Fibroblast of peridontal ligament (primary cell): ENCODE results near the gene ZNF786.
"Not testable (repeated sequence)": the region's sequence is repeated elsewhere in the genome, so short reads cannot be mapped to it uniquely, and the experiment has no call there.

ENCODE experiments used
- DNase-seq: peaks from one replicate; pipeline ENCODE4 v3.0.0-alpha.2; 2010; ENCODE audit errors: extremely low read depth

The ZNF786 gene

GRCh38 chr7:149090397-149091195 lies at the start of gene ZNF786:
TSS of gene ZNF786 (minus strand) at chr7:149090718. CDS start at chr7:149090640, 78 bp downstream.
- DNase-seq = peak; percentile 78

- DNase-seq = no peak
Observed at GRCh38 chr7:149136118-149136517, 45.6 kb upstream of the ZNF786 start.

- DNase-seq = no peak
Observed at GRCh38 chr7:149133028-149133710, 42.7 kb upstream of the ZNF786 start.

- no peak for DNase-seq
Observed at GRCh38 chr7:149130572-149131198, 40.2 kb upstream of the ZNF786 start.

GRCh38 chr7:149126662-149127266 lies 36.2 kb upstream of the ZNF786 start:
- DNase-seq = no peak

GRCh38 chr7:149125863-149126661 lies 35.5 kb upstream of the ZNF786 start, which contains the start of gene ZNF425:
TSS of gene ZNF425 (minus strand) at chr7:149126324. CDS start at chr7:149126213, 111 bp downstream.
- DNase-seq = peak; percentile 86

GRCh38 chr7:149125189-149125862 lies 34.8 kb upstream of the ZNF786 start:
- DNase-seq = peak; percentile 24

- no peak for DNase-seq
Observed at GRCh38 chr7:149109969-149110368, 19.5 kb upstream of the ZNF786 start.

- DNase-seq = no peak
Observed at GRCh38 chr7:149104749-149105148, 14.2 kb upstream of the ZNF786 start.

GRCh38 chr7:149104214-149104613 lies 13.7 kb upstream of the ZNF786 start:
- no peak for DNase-seq

- DNase-seq = no peak
Observed at GRCh38 chr7:149103424-149103823, 12.9 kb upstream of the ZNF786 start.

GRCh38 chr7:149102666-149103065 lies 12.1 kb upstream of the ZNF786 start:
- DNase-seq = no peak

- DNase-seq = no peak
Observed at GRCh38 chr7:149100821-149101220, 10.3 kb upstream of the ZNF786 start.

GRCh38 chr7:149099058-149099457 lies 8.5 kb upstream of the ZNF786 start:
- DNase-seq = no peak

GRCh38 chr7:149097088-149097487 lies 6.6 kb upstream of the ZNF786 start:
- no peak for DNase-seq

GRCh38 chr7:149093228-149093627 lies 2.7 kb upstream of the ZNF786 start:
- no peak for DNase-seq

- not testable (repeated sequence) for DNase-seq
Observed at GRCh38 chr7:149092244-149092643, 1.7 kb upstream of the ZNF786 start.

GRCh38 chr7:149087376-149087775 lies 3.1 kb downstream of the ZNF786 start:
- DNase-seq = no peak

- no peak for DNase-seq
Observed at GRCh38 chr7:149085866-149086265, 4.7 kb downstream of the ZNF786 start.

GRCh38 chr7:149084407-149084806 lies 6.1 kb downstream of the ZNF786 start:
- no peak for DNase-seq

GRCh38 chr7:149081914-149082313 lies 8.6 kb downstream of the ZNF786 start:
- no peak for DNase-seq
